PFSK-1 (cell line): Measurements from ENCODE around the gene MAML2.

Experiments
- FOXP2 ChIP-seq: optimal IDR thresholded peaks from 2 replicates; pipeline ENCODE3; 2011; ENCODE audit warnings: borderline replicate concordance, control low read depth, inconsistent platforms; ENCODE audit not compliant: insufficient read depth; ENCODE audit errors: extremely low read length, extremely low read depth
- POLR2AphosphoS5 ChIP-seq: IDR thresholded peaks from 2 replicates; pipeline ENCODE4 v1.6.1; 2012; ENCODE audit warnings: low read depth, mild to moderate bottlenecking, control low read depth, low read length, moderate library complexity
- SIN3A ChIP-seq: IDR thresholded peaks from 2 replicates; pipeline ENCODE4 v1.6.1; 2012; ENCODE audit warnings: mild to moderate bottlenecking, low read length, moderate library complexity, borderline replicate concordance; ENCODE audit not compliant: insufficient read depth
- TAF1 ChIP-seq: IDR thresholded peaks from 2 replicates; pipeline ENCODE4 v1.6.1; 2012; ENCODE audit warnings: low read length, control low read depth, borderline replicate concordance; ENCODE audit not compliant: insufficient read depth
- TF ChIP-seq, protein P1 (sequence below), 2 experiments: IDR thresholded peaks; 2 replicates each; pipeline versions ENCODE4 v1.6.1 to v1.8.0; 2011 to 2012; ENCODE audit warnings: low read depth in 2 of 2, low read length in 2 of 2, control low read depth in 1 of 2, inconsistent platforms in 1 of 2, mild to moderate bottlenecking in 1 of 2, moderate library complexity in 1 of 2; ENCODE audit not compliant: insufficient read depth in 1 of 2

MAML2 gene

DNA sequence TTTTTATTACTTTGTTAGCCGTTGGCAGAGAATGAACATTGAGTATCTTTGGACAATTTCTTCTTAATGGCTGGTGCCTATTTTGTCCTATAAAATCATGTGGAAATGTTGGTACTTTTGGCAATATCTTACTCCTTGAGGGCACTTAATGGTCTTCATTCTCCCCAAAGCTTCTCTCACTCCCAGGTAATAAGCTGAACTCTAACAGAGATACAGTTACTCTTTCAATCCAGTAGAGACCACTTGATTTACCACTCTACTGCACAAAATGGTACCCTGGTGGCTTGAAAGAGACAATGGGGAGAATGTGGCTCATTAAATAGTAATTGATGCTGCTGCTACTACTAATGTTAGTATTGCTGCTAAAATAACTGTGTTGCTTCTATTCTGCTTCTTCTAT is 53.0 kb downstream of the MAML2 start:
- TF ChIP-seq POLR2AphosphoS5 (no peak), FOXP2 (no peak), SIN3A (no peak), TAF1 (no peak)
- TF ChIP-seq, protein P1, sequence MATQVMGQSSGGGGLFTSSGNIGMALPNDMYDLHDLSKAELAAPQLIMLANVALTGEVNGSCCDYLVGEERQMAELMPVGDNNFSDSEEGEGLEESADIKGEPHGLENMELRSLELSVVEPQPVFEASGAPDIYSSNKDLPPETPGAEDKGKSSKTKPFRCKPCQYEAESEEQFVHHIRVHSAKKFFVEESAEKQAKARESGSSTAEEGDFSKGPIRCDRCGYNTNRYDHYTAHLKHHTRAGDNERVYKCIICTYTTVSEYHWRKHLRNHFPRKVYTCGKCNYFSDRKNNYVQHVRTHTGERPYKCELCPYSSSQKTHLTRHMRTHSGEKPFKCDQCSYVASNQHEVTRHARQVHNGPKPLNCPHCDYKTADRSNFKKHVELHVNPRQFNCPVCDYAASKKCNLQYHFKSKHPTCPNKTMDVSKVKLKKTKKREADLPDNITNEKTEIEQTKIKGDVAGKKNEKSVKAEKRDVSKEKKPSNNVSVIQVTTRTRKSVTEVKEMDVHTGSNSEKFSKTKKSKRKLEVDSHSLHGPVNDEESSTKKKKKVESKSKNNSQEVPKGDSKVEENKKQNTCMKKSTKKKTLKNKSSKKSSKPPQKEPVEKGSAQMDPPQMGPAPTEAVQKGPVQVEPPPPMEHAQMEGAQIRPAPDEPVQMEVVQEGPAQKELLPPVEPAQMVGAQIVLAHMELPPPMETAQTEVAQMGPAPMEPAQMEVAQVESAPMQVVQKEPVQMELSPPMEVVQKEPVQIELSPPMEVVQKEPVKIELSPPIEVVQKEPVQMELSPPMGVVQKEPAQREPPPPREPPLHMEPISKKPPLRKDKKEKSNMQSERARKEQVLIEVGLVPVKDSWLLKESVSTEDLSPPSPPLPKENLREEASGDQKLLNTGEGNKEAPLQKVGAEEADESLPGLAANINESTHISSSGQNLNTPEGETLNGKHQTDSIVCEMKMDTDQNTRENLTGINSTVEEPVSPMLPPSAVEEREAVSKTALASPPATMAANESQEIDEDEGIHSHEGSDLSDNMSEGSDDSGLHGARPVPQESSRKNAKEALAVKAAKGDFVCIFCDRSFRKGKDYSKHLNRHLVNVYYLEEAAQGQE (IDR thresholded peaks at IDR 0.05; ENCODE audit: insufficient read depth in 1 of 2, low read depth in 2 of 2, low read length in 2 of 2): no peak

DNA sequence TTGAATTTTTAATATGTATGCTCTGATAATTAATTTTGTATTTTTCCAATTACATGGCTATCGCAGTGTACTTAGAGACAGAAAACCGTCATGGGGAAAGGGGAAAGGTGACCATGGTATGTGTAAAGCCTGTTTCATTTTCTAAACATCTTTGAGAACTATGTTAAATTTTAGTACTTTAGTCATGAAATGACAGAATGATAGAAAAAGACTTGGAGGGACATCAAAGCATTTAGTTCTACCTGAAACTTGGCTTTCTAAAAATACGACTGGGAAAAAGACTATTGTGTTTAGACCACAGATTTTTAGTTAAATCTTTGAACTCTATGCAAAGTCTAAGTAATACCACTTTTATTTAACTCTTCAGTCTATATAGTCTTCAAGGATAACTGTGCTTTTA is 54.1 kb downstream of the MAML2 start:
- TF ChIP-seq TAF1 (no peak), FOXP2 (no peak), SIN3A (no peak), POLR2AphosphoS5 (no peak)
- TF ChIP-seq, protein P1 (IDR thresholded peaks at IDR 0.05; ENCODE audit: insufficient read depth in 1 of 2, low read depth in 2 of 2, low read length in 2 of 2): no peak

DNA sequence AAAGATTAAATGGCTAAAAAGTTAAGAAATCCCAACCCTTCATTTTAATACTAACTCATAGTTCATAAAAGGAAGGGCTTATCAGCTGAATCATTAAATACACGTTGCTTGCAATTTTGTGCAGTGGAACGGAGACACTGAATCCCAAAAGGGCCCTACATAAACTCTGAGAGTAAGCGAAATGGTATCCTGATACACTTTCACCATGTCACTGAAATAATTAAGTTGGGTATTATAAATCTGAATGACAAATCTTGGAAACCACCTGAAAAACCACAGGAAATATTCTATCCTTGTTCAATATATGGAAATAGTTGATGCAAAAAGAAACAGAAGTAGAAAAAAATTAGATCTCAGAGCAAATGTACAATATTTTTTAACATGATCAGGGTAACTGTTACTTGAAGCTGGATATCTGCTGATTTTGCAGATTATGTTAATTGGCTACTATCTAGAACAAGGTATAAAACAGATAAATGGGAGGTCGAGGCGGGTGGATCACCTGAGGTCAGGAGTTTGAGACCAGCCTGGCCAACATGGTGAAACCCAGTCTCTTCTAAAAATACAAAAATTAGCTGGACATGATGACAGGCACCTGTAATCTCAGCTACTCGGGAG is 55.1 kb downstream of the MAML2 start:
- TF ChIP-seq POLR2AphosphoS5 (no peak), FOXP2 (no peak), TAF1 (no peak), SIN3A (no peak)
- TF ChIP-seq, protein P1 (IDR thresholded peaks at IDR 0.05; ENCODE audit: insufficient read depth in 1 of 2, low read depth in 2 of 2, low read length in 2 of 2): no peak

DNA sequence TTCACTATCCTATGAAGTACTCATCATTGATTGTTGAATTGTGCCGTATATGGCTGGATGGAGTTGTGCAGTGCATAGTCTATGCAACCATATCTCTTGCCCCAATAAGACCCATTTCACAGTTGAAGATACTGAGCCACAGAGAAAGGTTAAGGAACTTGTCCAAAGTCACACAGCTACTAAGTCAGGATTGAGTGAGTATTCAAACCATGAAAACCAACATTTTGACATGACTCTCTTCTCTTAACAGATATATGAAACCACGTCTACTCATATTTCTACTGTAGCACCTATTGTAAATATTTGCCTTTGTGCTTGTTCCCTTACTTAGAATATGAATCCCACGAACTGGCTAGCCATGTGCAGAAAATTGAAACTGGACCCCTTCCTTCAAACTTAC is 58.1 kb downstream of the MAML2 start:
- no peak for TF ChIP-seq POLR2AphosphoS5
- TF ChIP-seq SIN3A: no peak
- TF ChIP-seq, protein P1 (IDR thresholded peaks at IDR 0.05; ENCODE audit: insufficient read depth in 1 of 2, low read depth in 2 of 2, low read length in 2 of 2): no peak
- TF ChIP-seq TAF1: no peak
- no peak for TF ChIP-seq FOXP2

DNA sequence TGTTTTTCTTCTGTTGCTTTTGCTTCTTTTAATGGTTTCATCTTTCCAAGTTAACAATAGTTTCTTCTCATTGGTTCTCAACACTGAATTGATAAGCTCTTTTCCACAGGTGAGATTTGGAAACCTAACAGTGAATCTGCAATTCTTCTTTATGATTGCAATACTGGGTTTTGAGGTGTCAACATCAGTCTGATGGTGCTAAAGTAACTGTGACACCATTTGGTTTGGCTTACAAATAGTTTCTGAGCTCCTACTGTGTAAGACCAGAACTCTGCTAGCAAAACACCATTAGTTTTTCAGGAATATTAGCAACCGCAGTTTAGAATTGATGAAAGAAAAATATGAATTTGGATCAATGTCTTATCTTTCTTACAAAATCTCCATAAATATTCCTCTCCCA is 58.6 kb downstream of the MAML2 start:
- TF ChIP-seq FOXP2 (no peak), SIN3A (no peak), TAF1 (no peak), POLR2AphosphoS5 (no peak)
- TF ChIP-seq, protein P1 (IDR thresholded peaks at IDR 0.05; ENCODE audit: insufficient read depth in 1 of 2, low read depth in 2 of 2, low read length in 2 of 2): no peak
